Stimulated activated CD8-positive, alpha-beta memory T cell treated with anti-CD3 and anti-CD28 coated beads, Interleukin-7, amount 100 ng/mL, for 4 hours (primary cell): ENCODE measurements around the gene PTPRN2.
"Not testable (repeated sequence)": the region's sequence is repeated elsewhere in the genome, so short reads cannot be mapped to it uniquely, and the experiment has no call there.

Experiments
- DNase-seq, 2 donors: peaks; one replicate each; pipeline ENCODE4 v3.0.0-alpha.2; 2020; ENCODE audit warnings: low read depth in 2 of 2

PTPRN2 gene

GRCh38 chr7:158301207-158301606 is 286.4 kb downstream of the PTPRN2 start:
- no peak for DNase-seq

DNA sequence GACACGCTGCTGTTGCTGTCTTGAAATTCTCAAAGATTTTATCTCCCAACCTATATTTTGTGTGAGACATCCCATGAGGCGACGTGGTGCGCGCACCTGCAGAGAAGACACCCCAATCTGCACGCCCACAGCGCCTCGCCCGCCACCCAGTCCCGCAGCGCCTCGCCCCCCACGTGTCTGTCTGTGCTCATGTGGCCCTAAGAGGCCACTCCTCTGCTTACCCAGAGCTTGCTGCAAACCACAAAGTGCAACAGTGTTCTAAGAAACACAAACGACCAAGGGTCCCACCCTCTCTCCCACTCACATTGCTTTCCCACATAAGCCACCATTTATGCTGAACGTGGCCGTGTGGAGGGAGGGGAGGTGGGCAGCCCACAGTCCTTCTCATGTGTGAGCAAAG is 287.2 kb downstream of the PTPRN2 start:
- DNase-seq, result no peak

GRCh38 chr7:158299607-158300006 is 288.0 kb downstream of the PTPRN2 start:
- no peak for DNase-seq

DNA sequence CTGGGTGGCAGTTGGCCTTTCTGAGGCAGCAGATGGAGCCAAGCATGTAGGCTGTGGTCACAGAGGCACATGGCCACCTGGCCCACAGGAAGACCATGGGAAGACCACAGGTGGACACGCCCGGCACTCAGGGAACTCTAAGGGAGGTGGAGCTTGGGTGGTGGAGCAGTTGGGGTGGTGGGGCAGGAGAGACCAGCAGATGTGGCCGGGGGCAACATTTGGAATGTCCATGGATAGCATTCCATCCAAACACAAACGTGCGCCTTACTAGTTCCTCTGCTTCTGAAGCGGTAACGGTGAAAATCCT is 290.9 kb downstream of the PTPRN2 start:
- no peak for DNase-seq

DNA sequence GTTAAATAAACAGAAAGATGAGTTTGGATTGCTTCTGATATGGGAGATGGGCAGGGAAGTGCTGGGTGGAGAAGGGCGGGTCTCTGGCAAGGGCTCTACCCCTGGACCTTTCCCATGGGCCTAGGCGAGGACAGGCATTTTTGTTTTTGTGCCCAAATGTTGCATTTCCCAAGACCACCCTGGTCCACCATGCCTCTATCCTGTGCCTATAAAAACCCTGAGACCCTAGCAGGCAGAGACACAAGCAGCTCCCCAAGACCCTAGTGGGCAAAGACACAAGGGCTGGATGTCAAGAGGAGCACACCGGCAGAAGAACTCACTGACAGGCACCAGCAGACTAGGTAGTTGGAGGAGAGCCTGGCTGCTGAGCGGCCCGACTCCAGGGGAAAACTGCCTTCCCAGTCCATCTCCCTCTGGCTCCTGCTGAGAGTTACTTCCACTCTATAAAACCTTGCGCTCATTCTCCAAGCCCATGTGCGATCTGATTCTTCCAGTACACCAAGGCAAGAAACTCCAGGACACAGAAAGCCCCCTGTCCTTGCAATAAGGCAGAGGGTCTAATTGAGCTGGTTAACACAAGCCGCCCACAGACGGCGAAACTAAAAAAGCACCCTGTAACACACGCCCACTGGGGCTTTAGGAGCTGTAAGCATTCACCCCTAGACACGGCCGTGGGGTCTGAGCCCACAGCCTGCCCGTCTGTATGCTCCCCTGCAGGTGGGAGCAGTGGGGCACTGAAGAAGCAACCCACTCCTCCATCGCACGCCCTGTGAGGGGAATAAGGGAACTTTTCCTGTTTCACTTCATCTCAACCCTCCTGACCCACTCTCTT is 291.4 kb downstream of the PTPRN2 start:
- no peak for DNase-seq

DNA sequence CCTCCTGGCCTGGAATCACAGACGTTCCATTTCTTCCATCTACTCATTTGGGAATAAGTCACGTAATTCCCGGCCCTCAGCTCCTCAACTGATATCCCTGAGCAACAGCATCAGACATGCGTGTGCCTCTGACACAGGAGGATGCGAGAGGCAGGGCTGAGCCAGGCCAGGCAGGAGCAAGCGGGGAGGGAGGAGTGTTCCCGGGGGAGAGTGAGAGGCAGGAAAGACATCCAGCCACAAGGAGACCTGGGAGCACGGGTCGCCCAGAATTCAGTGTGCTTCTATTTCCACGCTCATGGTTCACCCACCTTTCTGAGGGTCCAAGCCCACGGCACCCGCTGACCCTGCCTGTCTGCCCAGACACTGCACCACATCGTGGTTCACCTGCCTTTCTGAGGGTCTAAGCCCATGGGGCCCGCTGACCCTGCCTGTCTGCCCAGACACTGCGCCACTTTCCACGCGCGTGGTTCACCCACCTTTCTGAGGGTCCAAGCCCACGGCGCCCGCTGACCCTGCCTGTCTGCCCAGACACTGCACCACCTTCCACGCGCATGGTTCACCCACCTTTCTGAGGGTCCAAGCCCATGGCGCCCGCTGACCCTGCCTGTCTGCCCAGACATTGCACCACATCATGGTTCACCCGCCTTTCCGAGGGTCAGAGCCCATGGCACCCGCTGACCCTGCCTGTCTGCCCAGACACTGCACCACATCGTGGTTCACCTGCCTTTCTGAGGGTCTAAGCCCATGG is 293.0 kb downstream of the PTPRN2 start:
- DNase-seq, result not testable (repeated sequence)

DNA sequence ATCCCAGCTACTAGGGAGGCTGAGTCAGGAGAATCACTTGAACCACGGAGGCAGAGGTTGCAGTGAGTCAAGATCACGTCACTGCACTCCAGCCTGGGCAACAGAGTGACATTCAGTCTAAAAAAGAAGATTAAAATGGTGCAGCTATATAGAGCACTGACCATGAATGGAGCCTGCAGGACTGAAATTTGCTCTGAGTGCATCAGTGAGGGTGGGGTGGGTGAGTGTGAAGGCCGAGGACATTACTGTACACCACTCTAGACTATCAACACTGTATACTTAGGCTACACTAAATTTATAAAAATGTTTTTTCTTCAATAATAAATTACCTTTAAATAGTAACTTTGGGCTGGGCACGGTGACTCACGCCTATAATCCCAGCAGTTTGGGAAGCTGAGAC is 294.7 kb downstream of the PTPRN2 start:
- DNase-seq, result no peak

- no peak for DNase-seq
These were observed 295.6 kb downstream of the PTPRN2 start for GRCh38 chr7:158291998-158292397.

- no peak for DNase-seq
These were observed 297.7 kb downstream of the PTPRN2 start for GRCh38 chr7:158289761-158290523.

- DNase-seq, result no peak
These were observed 298.4 kb downstream of the PTPRN2 start for GRCh38 chr7:158289231-158289630.

DNA sequence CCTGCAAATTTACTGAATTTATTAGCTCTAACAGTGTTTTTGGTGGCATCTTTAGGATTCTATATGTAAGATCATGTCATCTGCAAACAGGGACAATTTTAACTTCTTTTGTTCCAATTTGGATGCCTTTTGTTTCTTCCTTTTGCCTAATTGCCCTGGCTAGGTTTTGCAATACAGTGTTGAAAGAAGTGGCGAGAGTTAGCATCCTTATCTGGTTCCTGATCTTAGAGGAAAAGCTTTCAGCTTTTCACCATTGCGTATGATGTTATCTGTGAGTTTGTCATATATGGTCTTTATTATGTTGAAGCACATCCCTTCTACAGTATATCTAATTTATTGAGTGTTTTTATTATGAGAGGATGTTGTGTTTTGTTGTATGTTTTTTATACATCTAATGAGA is 301.4 kb downstream of the PTPRN2 start:
- DNase-seq, result no peak

- DNase-seq, result no peak
These were observed 302.2 kb downstream of the PTPRN2 start for GRCh38 chr7:158285383-158285770.

DNA sequence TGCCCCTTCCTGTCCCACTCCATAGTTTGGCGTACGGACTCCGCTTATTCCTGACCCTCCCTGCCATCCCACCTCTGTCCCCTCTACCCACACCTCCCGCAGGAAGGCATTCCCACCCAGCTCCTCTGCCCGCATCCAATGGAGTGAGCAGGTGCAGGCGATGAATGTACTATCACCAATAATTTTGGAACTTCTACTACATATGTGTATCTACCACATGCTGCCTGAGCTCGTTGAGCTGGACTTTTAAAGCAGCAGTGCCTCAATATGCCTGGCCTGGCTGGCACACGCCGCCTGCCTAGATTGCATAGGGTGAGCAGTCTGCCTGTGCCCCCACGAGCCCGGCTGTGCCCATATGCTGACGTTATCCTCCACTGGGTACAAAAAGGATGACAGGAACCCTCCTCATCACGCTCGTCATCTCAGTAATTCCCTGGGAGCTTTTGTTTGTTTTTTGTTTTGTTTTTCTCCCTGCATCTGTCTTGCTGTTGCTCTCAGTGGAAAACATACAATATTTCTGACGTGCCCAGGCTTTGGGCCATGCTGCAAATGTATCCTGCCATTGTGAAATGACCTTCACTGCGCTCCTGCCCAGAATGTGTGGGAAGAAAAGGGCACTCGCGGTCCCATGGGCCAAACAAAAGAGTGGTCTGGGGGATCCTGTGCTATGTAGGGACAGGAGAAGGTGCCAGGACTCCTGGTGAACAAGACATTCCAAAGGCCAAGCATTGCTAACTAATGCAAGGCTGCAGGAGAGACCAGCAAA is 302.8 kb downstream of the PTPRN2 start:
- DNase-seq, result no peak

DNA sequence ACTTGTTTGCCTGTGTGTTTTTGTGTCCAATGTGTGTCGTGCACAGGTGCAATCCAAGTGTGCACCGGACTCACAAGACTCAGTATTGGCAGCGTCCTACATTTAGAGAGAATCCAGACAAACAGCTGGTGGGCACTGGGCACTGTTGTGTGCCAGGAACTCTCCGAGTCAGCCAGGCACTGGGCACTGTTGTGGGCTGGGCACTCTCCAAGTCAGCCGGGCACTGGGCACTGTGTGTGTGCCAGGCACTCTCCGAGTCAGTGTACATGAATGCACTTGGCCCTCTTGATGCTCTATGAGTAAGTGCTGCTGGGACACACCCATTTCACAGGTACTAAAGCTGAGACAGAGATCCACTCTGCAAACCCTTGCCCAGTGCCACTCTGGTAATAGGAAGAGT is 303.5 kb downstream of the PTPRN2 start:
- no peak for DNase-seq

- DNase-seq, result no peak
These were observed 304.3 kb downstream of the PTPRN2 start for GRCh38 chr7:158283016-158283974.

DNA sequence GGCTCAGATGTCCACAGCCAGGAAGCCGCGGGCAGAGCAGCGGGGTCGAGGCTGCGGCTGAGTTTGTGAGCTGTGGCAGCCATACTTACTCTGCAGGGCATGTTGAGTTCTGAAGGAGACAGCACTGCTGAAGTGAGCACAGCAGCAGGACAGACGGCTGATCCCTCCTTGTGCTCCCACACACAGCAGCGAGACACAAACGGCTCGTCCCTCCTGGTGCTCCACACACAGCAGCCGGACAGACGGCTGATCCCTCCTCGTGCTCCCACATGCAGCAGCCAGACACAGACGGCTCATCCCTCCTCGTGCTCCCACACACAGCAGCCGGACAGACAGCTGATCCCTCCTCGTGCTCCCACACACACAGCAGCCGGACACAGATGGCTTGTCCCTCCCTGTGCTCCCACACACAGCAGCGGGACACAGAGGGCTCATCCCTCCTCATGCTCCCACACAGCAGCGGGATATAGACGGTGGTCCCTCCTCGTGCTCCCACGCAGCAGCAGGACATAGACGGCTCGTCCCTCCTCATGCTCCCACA is 305.1 kb downstream of the PTPRN2 start:
- no peak for DNase-seq

DNA sequence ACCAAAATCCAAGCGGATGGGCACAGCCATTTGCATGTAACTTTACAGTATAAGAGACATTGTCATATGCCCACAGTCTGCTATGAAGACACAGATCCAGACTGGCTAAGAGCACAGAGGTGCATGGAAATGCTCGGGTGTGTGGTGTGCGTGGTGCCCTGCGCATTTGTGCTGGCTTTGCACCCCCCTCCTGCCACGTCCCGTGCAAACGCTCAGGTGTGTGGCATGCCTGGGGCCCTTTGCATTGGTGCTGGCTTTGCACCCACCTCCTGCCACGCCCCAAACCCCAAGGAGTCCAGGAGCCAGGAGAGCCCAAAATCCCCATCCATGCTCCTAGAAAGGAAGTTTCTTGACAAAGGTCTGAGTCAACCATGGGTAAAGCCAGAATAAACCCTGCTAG is 306.2 kb downstream of the PTPRN2 start:
- DNase-seq, result no peak

GRCh38 chr7:158280448-158281144 is 307.0 kb downstream of the PTPRN2 start:
- no peak for DNase-seq

DNA sequence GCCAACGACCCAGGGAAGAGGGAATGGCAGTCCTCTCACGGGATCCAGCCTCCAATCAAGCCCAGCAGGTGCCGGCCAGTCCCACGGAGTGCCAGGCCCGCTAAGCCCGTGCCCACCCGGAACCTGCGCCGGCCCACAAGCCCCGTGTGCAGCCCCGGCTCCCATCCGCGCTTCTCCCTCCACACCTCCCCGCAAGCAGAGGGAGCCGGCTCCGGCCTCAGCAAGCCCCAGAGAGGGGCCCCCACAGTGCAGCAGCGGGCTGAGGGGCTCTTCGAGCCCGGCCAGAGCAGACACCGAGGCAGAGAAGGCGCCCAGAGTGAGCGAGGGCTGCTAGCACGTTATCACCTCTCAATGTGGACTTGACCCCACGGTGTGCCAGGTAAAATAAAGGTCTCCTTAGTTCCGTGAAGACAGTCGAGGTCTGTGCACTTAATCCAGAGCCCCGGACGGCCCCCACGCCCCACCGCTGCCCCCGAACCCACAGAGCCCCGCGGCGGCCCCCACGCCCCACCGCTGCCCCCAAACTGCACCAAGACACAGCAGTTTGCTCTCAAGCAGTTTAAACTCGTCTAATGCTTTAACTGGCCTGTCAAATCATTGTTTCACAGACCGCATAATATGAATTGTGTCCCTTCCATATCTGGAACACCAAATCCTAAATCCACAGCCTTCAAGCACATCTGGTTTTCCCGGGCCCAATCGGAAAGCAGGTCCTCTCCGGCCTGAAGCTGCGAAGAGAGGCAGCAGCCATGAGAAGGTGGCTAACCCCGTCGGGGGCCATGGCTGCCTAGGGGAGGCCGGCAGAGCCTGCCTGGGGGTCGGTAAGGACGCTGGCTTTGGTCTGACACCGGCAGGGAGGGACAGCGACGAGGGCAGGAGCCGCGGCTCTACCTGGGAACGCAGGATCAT is 307.8 kb downstream of the PTPRN2 start:
- no peak for DNase-seq
